Activated naive CD4-positive, alpha-beta T cell treated with anti-CD3 and anti-CD28 coated beads, Interleukin-2, amount 50 U/mL, for 72 hours (primary cell): ENCODE data around the gene TLX1. TPM values are rescaled to one million over a fixed set of nuclear protein-coding genes. Genes with fewer than 3 reads are reported as not detected.
A peak's percentile ranks its signal among the peaks of the same experiment; 100 is the strongest.

ENCODE experiments used
- ATAC-seq, 2 donors: fragments of 150-1000 bp; cut with Tn5 transposase; 2 replicates each; pipeline ENCODE4 v1.10.0; 2021; ENCODE audit warnings: mild to moderate bottlenecking in 2 of 2, moderate library complexity in 2 of 2
- DNase-seq, 2 donors: peaks; one replicate each; pipeline ENCODE4 v3.0.0; 2021 to 2022; ENCODE audit warnings: low spot score in 2 of 2
- H3K27ac Mint-ChIP-seq, 2 donors: one replicate each; pipeline ENCODE4 v1.8.0; 2022; ENCODE audit warnings: mild to moderate bottlenecking in 2 of 2, mixed read lengths in 2 of 2
- H3K36me3 Mint-ChIP-seq, 2 donors: one replicate each; pipeline ENCODE4 v1.8.0; 2022; ENCODE audit warnings: mixed read lengths in 2 of 2
- H3K9me3 Mint-ChIP-seq, 2 donors: one replicate each; pipeline ENCODE4 v1.8.0; 2022; ENCODE audit warnings: mixed read lengths in 2 of 2
- total RNA-seq, 2 donors: library from RNA; stranded (reverse); gene quantifications; one replicate each; pipeline ENCODE4 v1.2.3, GENCODE V29; 2022

Gene TLX1
- total RNA-seq, 2 donors from 2014 or later: not detected

DNA sequence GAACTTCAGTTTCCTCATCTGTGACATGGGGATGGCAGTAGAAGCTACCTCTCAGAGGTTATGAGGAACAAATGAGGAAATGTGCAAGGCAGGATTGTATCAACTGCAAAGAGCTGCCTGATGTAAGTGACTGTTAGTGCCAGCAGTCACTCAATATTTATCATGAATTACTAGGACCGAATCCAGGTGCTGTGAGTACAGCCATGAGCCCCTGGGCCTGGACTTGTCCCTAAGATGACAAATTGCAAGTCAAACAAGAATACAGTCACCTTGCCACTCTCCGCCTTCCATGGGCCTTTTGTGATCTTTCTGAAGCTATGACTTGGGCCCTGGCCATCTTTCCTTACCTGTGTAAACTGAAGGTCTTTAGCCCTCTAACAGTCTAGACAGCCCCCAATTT lies 27.7 kb upstream of the TLX1 start:
- Mint-ChIP-seq H3K27ac (no peak overlapping the region), H3K9me3 (no peaks in the 10 kb centered on the region), H3K36me3 (no peaks in the 10 kb centered on the region)
- DNase-seq (no peak), ATAC-seq (no peak)

DNA sequence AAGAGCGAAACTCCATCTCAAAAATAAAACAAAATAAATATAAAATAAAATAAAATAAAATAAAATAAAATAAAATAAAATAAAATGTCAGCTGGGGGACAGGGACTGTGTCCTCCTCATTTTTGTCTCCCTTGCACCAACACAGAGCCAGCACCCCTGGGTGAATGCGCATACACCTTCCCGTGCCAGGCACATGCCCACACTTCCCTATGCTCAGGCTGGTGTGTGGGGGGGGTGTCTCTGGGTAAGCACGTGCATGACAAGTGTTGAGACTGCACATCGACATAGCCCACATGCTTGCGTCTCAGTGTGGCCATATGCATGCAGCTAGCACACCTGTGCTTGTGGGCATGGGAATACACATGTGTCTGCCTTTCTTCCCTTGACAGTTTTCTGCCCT lies 24.7 kb upstream of the TLX1 start:
- no peak for DNase-seq
- no peaks in the 10 kb centered on the region for H3K36me3 Mint-ChIP-seq
- no peak overlapping the region for H3K27ac Mint-ChIP-seq
- ATAC-seq: no peak
- no peaks in the 10 kb centered on the region for H3K9me3 Mint-ChIP-seq

GRCh38 chr10:101107771-101108170 lies 23.3 kb upstream of the TLX1 start:
- Mint-ChIP-seq H3K9me3 (no peaks in the 10 kb centered on the region), H3K27ac (no peak overlapping the region), H3K36me3 (no peaks in the 10 kb centered on the region)
- ATAC-seq: no peak
- no peak for DNase-seq

- no peaks in the 10 kb centered on the region for H3K9me3 Mint-ChIP-seq
- H3K27ac Mint-ChIP-seq: no peak overlapping the region
- no peaks in the 10 kb centered on the region for H3K36me3 Mint-ChIP-seq
- ATAC-seq (no peak), DNase-seq (no peak)
Measured at GRCh38 chr10:101110856-101111523, 20.1 kb upstream of the TLX1 start.

GRCh38 chr10:101111547-101111946 lies 19.6 kb upstream of the TLX1 start:
- no peak for DNase-seq
- no peak for ATAC-seq
- H3K36me3 Mint-ChIP-seq: no peaks in the 10 kb centered on the region
- H3K27ac Mint-ChIP-seq: no peak overlapping the region
- H3K9me3 Mint-ChIP-seq: no peaks in the 10 kb centered on the region

- Mint-ChIP-seq H3K27ac (no peak overlapping the region), H3K36me3 (no peaks in the 10 kb centered on the region), H3K9me3 (no peaks in the 10 kb centered on the region)
- ATAC-seq (no peak), DNase-seq (no peak)
Measured at GRCh38 chr10:101112799-101113594, 18.1 kb upstream of the TLX1 start.

- no peaks in the 10 kb centered on the region for H3K9me3 Mint-ChIP-seq
- H3K27ac Mint-ChIP-seq: no peak overlapping the region
- no peak for DNase-seq
- no peaks in the 10 kb centered on the region for H3K36me3 Mint-ChIP-seq
- no peak for ATAC-seq
Measured at GRCh38 chr10:101113890-101114403, 17.2 kb upstream of the TLX1 start.

GRCh38 chr10:101114646-101115045 lies 16.5 kb upstream of the TLX1 start:
- Mint-ChIP-seq H3K27ac (no peak overlapping the region), H3K36me3 (no peaks in the 10 kb centered on the region), H3K9me3 (no peaks in the 10 kb centered on the region)
- DNase-seq (no peak), ATAC-seq (no peak)

DNA sequence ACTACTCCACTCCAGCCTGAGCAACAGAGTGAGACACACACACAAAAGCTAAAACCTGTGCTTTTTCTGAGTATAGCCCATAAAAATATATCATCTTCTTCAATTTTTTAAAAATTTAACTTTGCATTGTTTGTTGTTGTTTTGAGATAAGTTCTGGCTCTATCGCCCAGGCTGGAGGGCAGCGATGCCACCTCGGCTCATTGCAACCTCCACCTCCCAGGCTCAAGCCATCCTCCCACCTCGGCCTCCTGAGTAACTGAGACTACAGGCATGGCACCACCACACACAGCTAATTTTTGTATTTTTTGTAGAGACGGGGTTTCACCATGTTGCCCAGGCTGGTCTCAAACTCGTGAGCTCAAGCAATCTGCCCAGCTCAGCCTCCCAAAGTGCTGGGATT lies 14.3 kb upstream of the TLX1 start:
- no peak for DNase-seq
- no peaks in the 10 kb centered on the region for H3K9me3 Mint-ChIP-seq
- ATAC-seq: no peak
- H3K27ac Mint-ChIP-seq: no peak overlapping the region
- H3K36me3 Mint-ChIP-seq: peaks cover 6 to 7% of the 10 kb centered on the region in 2 donors

DNA sequence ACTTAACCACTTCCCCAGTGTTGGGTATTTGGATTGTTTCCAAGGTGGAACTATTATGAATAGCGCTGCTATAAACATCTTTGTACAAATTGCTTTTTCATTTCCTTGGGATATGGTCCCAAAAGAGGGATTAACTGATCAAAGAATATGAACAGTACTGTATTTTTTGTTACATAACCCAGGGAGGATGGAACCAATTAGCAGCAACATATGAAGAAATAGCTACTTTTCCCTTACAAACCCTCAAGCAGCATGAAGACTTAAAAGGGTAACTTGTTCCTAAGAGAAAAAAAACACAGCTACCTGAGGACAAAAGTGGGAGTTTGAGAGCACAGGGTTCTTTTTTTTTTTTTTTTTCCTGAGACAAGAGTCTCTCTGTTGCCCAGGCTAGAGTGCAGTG lies 13.1 kb upstream of the TLX1 start:
- Mint-ChIP-seq H3K9me3 (no peaks in the 10 kb centered on the region), H3K27ac (no peak overlapping the region), H3K36me3 (peaks cover 6 to 7% of the 10 kb centered on the region in 2 donors)
- no peak for ATAC-seq
- no peak for DNase-seq

DNA sequence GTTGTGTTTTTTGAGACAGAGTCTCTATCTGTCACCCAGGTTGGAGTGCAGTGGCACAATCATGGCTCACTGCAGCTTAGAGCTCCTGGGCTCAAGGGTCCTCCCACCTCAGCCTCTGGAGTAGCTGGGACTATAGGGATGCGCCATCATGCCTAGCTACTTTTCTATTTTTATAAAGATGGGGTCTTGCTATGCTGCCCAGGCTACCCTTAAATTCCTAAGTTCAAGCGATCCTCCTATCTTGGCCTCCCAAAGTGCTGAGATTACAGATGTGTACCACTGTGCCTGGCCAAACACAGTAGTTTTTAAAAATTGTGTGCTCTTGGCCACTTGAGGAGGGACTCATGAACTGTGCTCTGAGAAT lies 10.6 kb upstream of the TLX1 start:
- peak overlapping the region; percentile 41 to 89 for H3K27ac Mint-ChIP-seq
- no peak for ATAC-seq
- H3K36me3 Mint-ChIP-seq: peaks cover 7 to 11% of the 10 kb centered on the region in 2 donors
- DNase-seq: no peak
- no peaks in the 10 kb centered on the region for H3K9me3 Mint-ChIP-seq

- no peaks in the 10 kb centered on the region for H3K9me3 Mint-ChIP-seq
- ATAC-seq: peak; percentile 71 to 76
- H3K27ac Mint-ChIP-seq: peak overlapping the region; percentile 41 to 89
- DNase-seq: peak in 1 of 2 donors; percentile 46
- H3K36me3 Mint-ChIP-seq: peaks cover 7 to 11% of the 10 kb centered on the region in 2 donors
Measured at GRCh38 chr10:101120884-101121653, 10.0 kb upstream of the TLX1 start.

- DNase-seq (no peak), ATAC-seq (peak; percentile 5 to 17)
- no peaks in the 10 kb centered on the region for H3K9me3 Mint-ChIP-seq
- H3K36me3 Mint-ChIP-seq: peaks cover 7 to 11% of the 10 kb centered on the region in 2 donors
- H3K27ac Mint-ChIP-seq: no peak overlapping the region
Measured at GRCh38 chr10:101121654-101122031, 9.5 kb upstream of the TLX1 start.

- Mint-ChIP-seq H3K9me3 (no peaks in the 10 kb centered on the region), H3K36me3 (peaks cover 7 to 11% of the 10 kb centered on the region in 2 donors), H3K27ac (no peak overlapping the region)
- no peak for ATAC-seq
- no peak for DNase-seq
Measured at GRCh38 chr10:101122270-101123084, 8.6 kb upstream of the TLX1 start.

DNA sequence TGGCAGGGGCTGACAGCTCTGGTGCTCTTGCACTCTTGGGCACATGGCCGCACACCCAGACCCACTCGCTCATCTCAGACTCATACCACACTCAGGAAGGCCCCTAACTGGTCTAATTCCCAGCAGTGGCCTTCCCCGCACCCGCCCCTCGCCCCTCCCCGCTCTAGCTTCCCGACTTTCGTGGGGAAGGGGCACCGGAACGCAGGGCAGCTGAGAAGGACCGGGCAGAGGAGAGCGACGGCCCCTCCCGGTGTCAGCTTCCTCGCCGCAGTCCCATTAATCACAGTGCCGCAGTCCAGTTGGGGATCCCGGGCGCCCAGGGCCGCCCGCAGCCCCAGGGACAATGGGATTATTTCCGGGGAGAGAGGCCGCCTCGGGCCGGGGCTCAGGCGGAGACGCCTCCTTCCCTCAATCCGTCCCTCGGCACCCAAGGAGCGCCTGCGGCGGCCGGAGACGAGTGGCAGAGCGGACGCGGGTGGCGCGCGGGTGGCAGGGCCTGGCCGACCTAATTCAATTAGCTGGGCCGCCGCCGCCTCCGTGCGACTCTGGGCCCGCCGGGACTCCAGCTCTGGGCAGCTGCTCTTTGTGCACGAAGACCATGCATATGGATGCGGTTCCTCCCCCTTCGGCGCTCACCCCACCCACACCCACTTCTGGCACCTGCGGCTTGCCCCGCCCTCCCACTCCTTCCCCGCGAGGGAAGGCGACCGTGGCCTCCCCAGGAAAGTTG lies 7.8 kb upstream of the TLX1 start:
- H3K9me3 Mint-ChIP-seq: no peaks in the 10 kb centered on the region
- DNase-seq (no peak), ATAC-seq (no peak)
- H3K36me3 Mint-ChIP-seq: peaks cover 7 to 11% of the 10 kb centered on the region in 2 donors
- H3K27ac Mint-ChIP-seq: no peak overlapping the region
